CD4-positive, alpha-beta T cell treated with Interleukin-4 for 4 hours (primary cell): ENCODE data around the gene SYCP3.
"Not testable (repeated sequence)": the region's sequence is repeated elsewhere in the genome, so short reads cannot be mapped to it uniquely, and the experiment has no call there.

Experiments
- DNase-seq: peaks from one replicate; pipeline ENCODE4 v3.0.0-alpha.2; 2020

Gene SYCP3

DNA sequence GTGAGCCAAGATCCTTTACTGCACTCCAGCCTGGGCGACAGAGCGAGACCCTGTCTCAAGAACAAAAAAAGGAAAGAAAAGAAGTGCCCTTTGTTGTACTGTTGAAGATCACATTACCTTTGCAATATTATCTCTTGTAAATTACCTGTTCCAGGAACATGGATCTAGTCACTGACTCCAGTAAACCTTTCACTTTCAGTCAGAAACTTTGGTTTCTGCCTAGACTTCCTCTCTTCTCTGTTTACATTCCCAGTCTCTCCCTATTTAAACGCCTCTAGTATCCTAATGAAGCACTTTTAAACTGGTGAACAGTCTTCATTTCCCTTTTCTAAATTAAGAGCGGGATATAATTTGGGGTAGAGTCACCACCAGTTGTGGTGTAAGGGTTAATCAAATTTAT lies 29.0 kb downstream of the SYCP3 start:
- DNase-seq, result no peak

DNA sequence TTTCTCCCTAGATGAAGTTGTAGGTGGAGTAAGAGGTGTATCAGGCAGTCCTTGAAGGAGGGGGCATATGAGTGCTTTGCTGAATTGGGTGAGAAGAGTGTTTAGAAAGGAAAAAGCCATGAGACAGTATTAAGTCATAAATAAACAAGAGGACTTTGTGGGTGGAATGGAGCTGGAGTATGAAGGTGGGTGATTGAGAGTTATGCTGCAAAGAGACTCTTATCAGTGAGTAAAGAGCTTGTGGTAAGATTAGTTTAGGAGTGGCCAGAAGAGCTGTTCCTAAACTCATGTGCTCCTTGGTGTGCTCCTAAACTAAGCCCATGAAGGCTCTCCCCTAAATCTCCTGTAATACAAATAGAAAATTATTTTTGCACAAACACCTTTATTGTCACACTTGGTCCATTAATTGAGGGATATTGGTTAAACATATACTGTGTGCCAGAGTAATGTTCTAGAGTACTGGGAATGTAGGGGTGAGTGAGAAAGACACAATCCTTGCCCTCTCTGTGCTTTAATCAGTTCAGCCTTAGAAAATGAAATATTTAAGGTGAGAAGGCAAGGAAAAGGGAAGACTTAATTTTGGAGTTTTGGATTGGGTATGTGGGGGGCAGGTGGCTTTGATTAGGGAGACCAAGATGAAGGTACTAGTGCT lies 32.0 kb downstream of the SYCP3 start:
- DNase-seq, result no peak

DNA sequence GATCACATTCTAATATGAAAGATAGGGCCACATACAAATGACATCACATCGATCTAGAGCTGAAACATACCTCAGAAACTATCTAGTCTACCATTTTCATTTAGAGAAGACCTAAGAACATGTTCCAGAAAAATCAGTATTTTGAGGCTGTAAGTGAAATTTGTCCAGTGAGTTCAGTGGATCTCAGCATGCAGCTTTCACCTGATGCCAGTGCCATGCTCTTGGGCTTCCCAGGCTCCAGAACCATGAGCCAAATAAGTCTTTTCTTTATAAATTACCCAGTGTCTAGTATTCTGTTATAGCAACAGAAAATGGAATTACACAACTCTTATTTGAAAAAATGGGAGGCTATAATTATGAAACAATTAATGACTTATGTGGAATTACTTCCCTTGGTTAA lies 32.9 kb downstream of the SYCP3 start:
- DNase-seq, result no peak

DNA sequence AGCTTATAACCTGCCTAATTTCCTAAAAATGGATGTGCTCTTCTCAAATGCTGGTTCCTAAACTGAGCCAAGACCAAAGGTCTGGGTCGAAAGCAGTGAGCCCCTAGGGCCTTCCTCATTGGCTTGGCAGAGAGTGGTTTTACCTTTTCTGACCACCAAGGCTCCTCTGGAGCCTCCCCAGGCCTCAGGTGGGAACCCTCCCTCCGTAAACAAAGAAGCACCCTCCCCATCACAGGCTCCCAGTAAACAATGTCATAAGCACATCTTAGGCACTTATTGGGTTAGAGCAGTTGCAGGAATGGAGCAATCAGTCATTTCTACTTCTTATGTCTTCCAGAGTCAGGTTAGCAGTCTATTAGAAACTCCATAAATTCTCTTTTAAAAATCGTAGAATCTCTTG lies 35.8 kb downstream of the SYCP3 start:
- DNase-seq, result no peak

DNA sequence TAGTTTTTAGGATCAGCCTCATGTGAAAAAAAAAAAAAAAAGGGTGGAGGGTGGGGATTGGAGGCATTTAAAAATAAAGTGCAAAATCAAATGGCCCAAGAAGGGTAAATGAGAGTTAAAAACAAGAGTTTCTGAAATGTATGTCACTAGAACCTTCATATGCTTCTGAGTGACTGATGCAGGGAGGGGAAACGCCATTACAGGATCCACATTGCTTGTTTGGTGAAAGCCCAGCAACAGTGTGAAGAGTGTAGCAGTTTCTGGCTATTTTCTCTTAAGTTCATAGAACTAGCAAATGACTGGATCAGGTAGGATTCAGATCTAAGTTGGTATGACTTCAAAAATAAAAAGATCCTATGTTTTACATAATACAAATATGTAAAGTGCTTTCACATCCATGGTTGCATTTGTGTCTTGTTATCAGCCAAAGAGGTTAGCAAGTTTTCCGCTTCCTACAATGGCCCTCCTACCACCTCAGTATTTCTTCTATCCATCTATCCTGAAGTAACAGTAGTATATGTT lies 38.9 kb downstream of the SYCP3 start:
- no peak for DNase-seq

DNA sequence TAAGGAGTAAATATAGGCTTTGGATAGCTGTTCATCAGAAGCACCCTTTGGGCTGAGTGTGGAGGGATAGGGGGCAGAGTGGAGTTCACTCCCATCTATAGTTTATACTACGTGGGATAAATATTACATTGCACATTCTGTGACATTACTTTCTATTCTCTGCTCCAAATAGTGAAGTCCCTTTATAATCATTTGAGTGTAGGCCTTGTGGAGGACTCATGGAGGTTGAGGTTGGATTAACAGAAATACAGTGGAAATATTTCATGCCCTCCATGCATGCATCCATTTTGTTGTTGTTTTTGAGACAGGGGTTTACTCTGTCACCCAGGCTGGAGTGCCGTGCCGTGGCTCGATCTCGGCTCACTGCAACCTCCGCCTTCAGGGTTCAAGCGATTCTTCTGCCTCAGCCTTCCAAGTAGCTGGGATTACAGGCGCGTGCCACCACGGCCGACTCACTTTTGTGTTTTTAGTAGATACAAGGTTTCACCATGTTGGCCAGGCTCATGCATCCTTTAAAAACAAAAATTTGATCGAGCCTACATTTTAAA lies 40.4 kb downstream of the SYCP3 start:
- DNase-seq, result no peak

DNA sequence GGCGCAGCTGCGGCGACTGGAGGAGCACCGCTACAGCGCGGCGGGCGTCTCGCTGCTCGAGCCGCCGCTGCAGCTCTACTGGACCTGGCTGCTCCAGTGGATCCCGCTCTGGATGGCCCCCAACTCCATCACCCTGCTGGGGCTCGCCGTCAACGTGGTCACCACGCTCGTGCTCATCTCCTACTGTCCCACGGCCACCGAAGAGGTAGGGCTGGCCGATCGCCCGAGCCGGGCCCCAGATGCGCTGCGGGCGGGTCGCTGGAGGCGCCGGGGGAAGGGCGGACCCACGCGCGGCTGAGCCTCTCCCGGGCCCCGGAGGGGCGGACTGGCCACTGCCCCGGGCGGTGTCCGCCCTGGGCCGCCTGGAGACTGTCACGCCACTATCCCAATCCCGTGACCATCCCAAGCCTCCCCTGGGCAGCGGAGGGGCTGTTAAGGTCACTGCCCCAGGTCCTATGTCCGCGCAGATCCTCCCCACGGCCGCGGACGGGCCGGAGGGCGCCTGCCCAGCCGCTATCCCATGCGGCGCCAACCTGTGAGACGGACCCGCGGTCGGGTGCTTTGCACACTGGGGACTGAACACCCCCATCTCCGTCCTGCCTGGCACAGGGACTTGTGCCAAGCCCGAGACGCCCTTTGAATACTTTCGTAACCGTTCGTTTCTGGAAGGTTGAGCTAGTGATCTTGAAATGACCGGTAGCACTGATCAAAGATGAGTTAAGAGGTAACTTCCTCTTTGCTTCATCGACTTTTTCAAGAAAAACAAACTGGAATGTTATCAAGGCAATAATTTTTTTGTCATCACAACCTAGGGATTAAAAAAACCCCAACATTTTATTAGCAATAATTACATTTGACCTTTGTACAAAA lies 41.1 kb downstream of the SYCP3 start:
- DNase-seq, result no peak

DNA sequence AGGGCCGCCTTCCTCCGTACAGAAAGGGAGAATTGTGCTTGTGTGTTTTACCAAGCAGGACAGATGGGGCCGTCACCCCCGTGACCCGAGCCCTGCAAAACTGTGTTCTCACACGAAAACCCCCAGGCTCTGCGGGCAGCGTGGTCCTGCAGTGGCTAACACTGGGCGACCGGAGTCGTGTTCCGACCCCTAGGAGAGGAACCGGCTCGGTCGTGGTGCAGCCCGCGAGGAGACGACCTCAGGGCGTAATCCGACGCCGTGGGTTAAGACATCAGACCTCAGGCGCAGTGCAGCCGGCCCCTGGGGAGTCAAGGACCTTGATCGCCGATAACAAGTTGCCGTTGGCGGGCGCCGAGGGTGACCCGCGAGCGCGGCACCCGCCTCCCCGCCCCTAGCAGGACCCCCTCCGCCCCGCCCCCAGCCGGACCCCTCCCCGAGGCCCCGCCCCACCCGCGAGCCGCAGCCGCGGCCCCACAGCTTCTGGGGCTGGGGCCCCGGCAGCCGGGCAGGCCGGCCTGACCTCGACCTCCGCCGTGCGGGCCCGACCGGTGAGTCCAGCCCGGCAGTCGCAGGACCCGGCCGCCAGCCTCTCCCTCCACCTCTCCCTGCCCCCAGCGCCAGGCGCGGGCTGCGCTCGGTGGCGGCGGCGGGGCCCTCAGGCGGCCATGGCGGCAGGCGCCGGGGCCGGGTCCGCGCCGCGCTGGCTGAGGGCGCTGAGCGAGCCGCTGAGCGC lies 41.9 kb downstream of the SYCP3 start, which contains the start of gene CHPT1:
Gene CHPT1 (plus strand): TSS at position 444 of the 733 bp plus-strand sequence. CDS start 222 bp downstream, at position 666.
- peak; percentile 52 for DNase-seq

DNA sequence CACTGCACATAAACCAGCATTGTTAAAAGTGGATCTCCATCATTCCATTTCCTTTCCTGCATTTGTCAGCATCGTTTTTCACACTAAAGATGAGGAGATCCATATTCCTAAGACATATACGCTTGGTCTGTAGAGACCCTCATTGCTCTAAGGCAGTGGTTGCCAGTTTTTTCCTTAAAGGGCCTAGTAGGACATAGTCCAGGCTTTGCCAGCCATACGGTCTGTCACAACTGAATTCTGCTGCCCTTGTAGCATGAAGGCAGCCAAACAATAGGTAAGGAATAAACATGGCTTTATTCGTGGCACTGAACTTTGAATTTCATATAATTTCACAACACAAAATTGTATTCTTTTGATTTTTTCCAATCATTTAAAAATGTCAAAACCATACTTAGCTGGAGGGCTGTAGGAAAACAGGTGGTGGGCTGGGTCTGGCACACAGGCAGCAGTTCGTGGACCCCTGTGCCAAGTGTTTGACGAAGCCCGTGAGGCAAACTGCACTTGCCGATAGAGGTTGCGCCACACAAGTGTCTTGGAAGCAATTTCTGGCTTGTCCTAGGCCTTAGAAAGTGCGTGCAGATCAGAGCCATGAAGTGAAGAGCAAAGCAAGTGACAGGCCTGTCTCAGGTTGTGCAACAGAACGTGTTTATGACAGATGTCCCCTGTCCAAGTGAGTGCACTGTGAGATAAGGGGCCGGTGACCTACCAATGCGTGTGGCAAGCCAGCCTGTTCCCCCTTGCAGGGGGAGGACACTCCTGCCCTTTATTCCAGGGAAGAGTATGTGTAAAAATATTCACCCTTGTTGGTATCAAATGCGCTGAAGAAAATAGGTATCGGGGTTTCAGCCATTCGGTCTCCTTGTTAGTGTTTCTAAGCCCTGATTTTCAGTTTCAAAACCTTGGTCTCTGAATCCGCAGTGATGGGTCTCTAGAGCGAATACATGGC lies 42.7 kb downstream of the SYCP3 start:
- DNase-seq, result no peak

DNA sequence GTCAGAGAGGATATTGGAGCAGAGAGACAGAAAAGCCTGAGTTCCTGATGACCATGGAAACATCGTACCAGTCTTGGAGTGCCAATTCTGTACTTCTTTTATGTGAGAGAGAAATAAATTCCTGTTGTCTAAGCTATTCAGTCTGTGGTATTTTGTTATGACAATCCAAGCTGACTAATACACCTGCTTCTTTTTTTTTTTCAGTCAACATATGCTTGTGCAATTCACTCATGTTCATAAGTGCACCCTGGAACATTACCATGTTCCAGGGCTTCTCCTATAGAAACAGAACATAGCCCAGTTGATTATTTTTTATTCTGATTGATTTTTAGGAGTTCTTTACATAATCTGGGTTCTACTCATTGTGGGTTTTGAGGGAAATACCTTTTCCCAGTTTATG lies 43.6 kb downstream of the SYCP3 start:
- DNase-seq, result no peak

DNA sequence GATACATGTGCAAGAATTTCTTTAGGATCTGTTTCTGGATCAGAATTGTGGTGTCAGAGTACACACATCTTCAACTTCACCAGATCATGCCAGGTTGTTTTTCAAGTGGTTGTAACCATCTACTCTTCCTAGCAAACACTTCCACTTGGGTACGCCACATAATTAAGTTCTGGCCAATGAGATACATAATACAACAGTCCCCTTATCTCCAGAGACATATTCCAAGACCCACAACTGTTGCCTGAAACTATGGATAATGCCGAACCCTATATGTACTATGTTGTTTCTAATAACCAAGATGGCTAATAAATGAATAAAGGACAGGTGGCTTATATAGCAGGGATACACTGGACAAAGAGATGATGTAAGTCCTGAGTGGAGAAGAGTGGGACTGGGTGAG lies 44.3 kb downstream of the SYCP3 start:
- DNase-seq, result no peak

DNA sequence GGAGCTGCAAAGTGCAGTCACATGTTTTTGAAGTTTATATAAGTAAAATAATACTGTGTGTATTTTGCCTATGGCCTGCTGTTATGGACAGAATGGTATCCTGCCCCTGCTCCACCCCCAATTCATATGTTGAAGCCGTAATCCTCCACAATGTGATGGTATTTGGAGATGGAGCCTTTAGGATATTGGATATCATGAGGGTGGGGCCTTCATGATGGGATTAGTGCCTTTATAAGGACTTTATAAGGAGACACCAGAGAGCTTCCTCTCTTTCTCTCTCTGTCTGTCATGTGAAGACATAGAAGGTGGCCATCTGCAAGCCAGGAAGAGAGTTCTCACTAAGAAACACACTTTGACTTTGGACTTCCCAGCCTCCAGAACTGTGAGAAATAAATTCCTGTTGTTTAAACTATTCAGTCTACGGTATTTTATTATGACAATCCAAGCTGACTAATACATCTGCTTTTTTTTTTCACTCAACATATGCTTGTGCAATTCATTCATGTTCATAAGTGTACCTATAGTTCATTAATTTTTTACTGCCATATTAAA lies 44.9 kb downstream of the SYCP3 start:
- DNase-seq, result no peak

DNA sequence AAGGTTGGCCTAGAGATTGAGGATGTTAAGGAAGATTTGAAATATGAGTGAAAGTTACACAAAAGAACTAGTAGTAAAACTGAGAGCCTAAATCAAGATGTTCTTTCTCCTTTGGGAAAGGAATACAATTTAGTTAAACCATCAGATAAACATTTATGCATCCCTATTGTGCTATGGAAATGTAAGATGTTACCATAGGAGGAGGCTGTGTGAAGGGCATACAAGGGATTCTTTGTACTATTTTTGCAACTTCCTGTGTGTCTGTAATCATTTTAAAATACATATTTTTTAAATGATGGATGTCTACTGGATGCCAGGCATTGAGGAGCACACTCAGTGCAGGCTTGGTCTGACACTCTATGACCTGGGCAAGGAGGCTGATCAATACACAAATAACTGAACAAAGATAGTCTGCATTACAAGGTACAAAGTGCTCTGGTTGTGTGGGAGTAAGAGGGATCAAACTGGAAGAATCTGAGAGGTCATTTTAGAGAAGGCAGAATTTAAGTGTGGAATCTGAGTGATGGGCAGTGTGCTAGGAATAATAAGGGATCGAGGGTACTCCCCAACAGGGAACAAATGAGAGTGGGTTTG lies 47.7 kb downstream of the SYCP3 start:
- no peak for DNase-seq

DNA sequence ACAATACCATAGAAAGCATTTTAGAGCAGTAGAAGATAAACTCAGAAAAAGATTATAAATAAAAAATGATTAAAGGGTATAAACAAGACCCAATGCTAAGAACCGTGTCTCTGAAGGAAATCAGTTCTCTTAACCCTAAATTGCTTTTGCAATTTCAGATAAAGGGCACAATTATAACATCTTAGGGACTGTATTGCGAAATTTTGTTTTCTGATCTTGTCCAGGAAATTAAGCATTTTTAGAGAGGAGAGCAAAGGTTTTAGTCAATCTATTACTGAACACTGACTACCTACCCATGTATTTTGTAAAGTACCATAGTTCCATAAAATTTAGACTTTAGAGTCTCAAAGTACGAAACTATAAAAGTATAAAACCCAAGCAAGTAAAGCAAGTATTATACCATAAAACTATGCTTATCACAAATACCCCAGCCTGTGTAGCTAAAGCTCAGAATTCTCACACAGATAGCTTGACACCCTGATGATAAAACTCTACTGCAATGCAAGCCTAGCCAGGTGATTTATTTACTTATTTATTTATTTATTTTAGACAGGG lies 48.6 kb downstream of the SYCP3 start:
- no peak for DNase-seq

DNA sequence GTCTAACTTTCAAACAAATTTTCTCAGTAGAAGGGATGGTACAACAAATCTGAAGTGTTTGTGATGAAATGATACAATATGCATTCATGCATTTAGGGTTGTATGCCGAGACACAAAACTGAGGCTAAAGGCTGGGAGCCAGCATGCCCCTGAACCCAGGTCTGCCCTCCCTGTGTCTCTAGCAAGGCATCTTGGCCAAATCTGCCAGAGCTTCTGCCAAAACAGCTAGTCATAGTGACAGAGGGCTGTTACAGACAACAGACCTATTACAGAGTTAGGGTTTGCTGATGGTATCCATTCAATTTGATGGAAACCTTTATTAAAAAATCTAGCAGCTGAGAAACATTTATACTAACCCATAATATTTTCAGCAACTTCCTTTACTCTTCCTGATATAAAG lies 53.1 kb downstream of the SYCP3 start:
- DNase-seq, result no peak

DNA sequence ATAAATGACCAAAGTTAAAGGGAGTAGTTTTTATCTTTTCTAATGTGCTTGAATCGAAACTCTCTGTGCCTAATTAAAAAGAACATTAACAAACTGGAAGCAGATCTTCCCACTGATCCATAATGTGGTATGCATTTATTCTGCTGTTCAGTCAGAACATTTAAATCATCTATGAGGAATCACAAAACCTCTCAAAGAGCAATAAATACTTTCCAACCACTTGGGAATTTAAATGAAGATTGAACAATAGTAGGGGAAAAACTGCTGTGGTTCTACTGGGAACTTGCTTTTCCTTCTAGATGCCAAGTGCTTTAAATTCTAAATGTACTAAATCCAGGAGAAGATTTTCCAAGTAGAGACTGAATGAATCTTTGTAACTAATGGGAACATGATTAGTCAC lies 54.2 kb downstream of the SYCP3 start:
- no peak for DNase-seq

DNA sequence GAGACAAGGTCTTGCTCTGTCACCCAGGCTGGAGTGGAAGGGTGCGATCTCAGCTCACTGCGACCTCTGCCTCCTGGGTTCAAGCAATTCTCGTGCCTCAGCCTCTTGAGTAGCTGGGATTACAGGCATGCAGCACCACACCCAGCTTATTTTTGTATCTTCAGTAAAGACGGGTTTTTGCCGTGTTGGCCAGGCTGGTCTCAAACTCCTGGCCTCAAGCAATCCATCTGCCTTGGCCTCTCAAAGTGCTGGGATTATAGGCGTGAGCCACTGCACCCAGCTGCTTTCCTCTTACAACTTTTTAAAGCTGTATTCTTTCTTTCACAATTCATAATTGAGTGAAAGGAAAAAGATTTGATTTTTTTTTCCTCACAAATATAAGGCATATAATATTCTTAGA lies 57.6 kb downstream of the SYCP3 start:
- not testable (repeated sequence) for DNase-seq

DNA sequence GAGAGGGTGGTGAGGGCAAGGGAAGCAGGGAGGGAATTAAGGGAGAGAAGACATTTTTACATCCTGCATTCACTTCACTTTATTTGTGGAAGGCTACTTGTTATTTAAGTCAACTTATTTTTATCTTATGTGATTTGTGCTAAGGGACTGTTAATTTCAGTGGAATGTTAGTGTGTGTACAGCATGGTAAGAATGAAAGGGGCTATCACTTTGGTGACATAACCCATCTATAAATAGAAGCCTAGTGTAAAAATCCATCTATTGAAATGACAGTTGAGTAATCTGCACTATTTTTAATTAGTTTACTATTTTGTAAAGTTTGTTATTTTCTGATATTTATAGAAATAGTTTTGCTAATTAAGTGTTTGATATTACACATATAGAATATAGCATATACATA lies 58.6 kb downstream of the SYCP3 start:
- no peak for DNase-seq

DNA sequence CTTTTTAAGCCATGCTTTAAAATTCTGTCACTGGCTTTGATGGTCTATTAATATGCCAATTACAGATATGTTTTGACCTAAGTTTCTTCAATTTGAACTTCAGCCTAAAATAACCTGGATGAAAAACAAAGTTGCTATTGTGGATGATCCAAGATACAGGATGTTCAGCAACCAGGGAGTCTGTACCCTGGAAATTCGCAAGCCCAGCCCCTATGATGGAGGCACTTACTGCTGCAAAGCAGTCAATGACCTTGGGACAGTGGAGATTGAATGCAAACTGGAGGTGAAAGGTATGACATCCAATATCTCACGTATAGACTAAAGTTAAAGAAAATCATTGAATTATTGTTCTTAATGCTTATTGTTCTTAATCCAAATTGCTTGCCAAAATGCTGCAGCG lies 59.0 kb downstream of the SYCP3 start:
- no peak for DNase-seq
